AG04449 (cell line): Measurements from ENCODE around the gene RFC2.

Experiments used
- CTCF ChIA-PET: fragments of 350-600 bp; formaldehyde crosslinking; extraction: SDS; loops from one replicate; lab custom pipeline; 2021; ENCODE audit warnings: antibody characterized with exemption; lab: Yijun Ruan, JAX
- POLR2A ChIA-PET: fragments of 400-600, 350-600 bp; formaldehyde crosslinking; extraction: SDS; loops from one replicate; lab custom pipeline; 2020; ENCODE audit warnings: antibody characterized with exemption, inconsistent platforms; lab: Yijun Ruan, JAX
- DNase-seq: peaks from one replicate; pipeline ENCODE4 v3.0.0-alpha.2; 2010; ENCODE audit warnings: low read depth, low spot score
- H3K4me3 ChIP-seq: 2 replicates; pipeline ENCODE4 v1.5.1; 2011; ENCODE audit warnings: low read depth, mild to moderate bottlenecking, control low read depth, low read length
- CTCF ChIP-seq: IDR thresholded peaks from one replicate; pipeline ENCODE4 v1.5.1; 2011; ENCODE audit warnings: mild to moderate bottlenecking, moderate library complexity, low read length, control low read depth, inconsistent platforms; ENCODE audit not compliant: insufficient read depth; ENCODE audit errors: missing control alignments

Gene RFC2

GRCh38 chr7:74185016-74185415, 69.2 kb downstream of the RFC2 start:
- ChIA-PET CTCF (interaction anchor here (0.7 to 4.7 kb wide), 6 partner anchors 9 to 217 kb away, joined by 3 to 21 read pairs (median 3); no protein-coding TSS in a partner anchor), POLR2A (no interaction called here)
- no peak for DNase-seq
- no peak for TF ChIP-seq CTCF
- H3K4me3 ChIP-seq: no peak overlapping the region

- DNase-seq: no peak
- ChIA-PET POLR2A (no interaction called here), CTCF (interaction anchor here (0.6 to 4.7 kb wide), 8 partner anchors 10 to 118 kb away, joined by 3 to 21 read pairs (median 4); no protein-coding TSS in a partner anchor)
- no peak overlapping the region for H3K4me3 ChIP-seq
- no peak for TF ChIP-seq CTCF
Measured at GRCh38 chr7:74183653-74184450, 70.3 kb downstream of the RFC2 start.

GRCh38 chr7:74183142-74183541, 71.1 kb downstream of the RFC2 start:
- TF ChIP-seq CTCF: no peak
- CTCF ChIA-PET: interaction anchor here (0.8 to 4.7 kb wide), 6 partner anchors 11 to 118 kb away, joined by 3 to 21 read pairs (median 6); no protein-coding TSS in a partner anchor
- DNase-seq: no peak
- POLR2A ChIA-PET: no interaction called here
- no peak overlapping the region for H3K4me3 ChIP-seq

- ChIA-PET POLR2A (no interaction called here), CTCF (interaction anchor here (1.0 to 4.7 kb wide), 7 partner anchors 9 to 114 kb away, joined by 3 to 21 read pairs (median 4); no protein-coding TSS in a partner anchor)
- H3K4me3 ChIP-seq: no peak overlapping the region
- no peak for DNase-seq
- TF ChIP-seq CTCF: no peak
Measured at GRCh38 chr7:74182453-74183090, 71.6 kb downstream of the RFC2 start.

- POLR2A ChIA-PET: no interaction called here
- CTCF ChIA-PET: interaction anchor here (1.0 to 1.3 kb wide), 3 partner anchors 10 to 24 kb away, joined by 3 to 4 read pairs (median 3); no protein-coding TSS in a partner anchor
- H3K4me3 ChIP-seq: no peak overlapping the region
- TF ChIP-seq CTCF: no peak
- DNase-seq: no peak
Measured at GRCh38 chr7:74181821-74182220, 72.4 kb downstream of the RFC2 start.
